HepG2 (cell line): Measurements from ENCODE around the gene C12orf43. TPM values are rescaled to one million over a fixed set of nuclear protein-coding genes. Genes with fewer than 3 reads are reported as not detected.

ENCODE experiments used
- CREB3 ChIP-seq: sonication (generic); formaldehyde crosslinking; IDR thresholded peaks from 2 replicates; pipeline ENCODE4 v1.5.0; 2020; ENCODE audit warnings: missing genetic modification reagents
- DDIT3 ChIP-seq: sonication (generic); formaldehyde crosslinking; IDR thresholded peaks from 2 replicates; pipeline ENCODE4 v1.4.0; 2020; ENCODE audit warnings: mild to moderate bottlenecking, missing genetic modification reagents
- DR1 ChIP-seq: sonication (generic); formaldehyde crosslinking; IDR thresholded peaks from 2 replicates; pipeline ENCODE4 v1.8.0; 2021; ENCODE audit warnings: mild to moderate bottlenecking, missing genetic modification reagents, inconsistent platforms
- DRAP1 ChIP-seq: IDR thresholded peaks from 2 replicates; pipeline ENCODE4 v1.6.1; 2016; ENCODE audit warnings: missing genetic modification reagents, missing compliant biosample characterization
- FOSL2 ChIP-seq: sonication (generic); formaldehyde crosslinking; IDR thresholded peaks from 2 replicates; pipeline ENCODE4 v1.4.0; 2020; ENCODE audit warnings: missing genetic modification reagents
- HNF1B ChIP-seq: sonication (generic); formaldehyde crosslinking; IDR thresholded peaks from 2 replicates; pipeline ENCODE4 v1.5.1; 2020; ENCODE audit warnings: mild to moderate bottlenecking, moderate library complexity, missing genetic modification reagents
- MED13 ChIP-seq: sonication (generic); formaldehyde crosslinking; IDR thresholded peaks from 2 replicates; pipeline ENCODE4 v1.5.0; 2020; ENCODE audit warnings: missing genetic modification reagents
- MXD1 ChIP-seq: sonication (generic); formaldehyde crosslinking; IDR thresholded peaks from 2 replicates; pipeline ENCODE4 v1.4.0; 2020; ENCODE audit warnings: mild to moderate bottlenecking, missing genetic modification reagents
- NFE2L1 ChIP-seq: sonication (generic); formaldehyde crosslinking; IDR thresholded peaks from 2 replicates; pipeline ENCODE4 v1.4.0; 2020; ENCODE audit warnings: missing genetic modification reagents, mild to moderate bottlenecking, borderline replicate concordance
- NR3C1 ChIP-seq: sonication (generic); formaldehyde crosslinking; IDR thresholded peaks from 2 replicates; pipeline ENCODE4 v1.4.0; 2020; ENCODE audit warnings: missing genetic modification reagents
- POLR2G ChIP-seq: fragments of 200-400 bp; formaldehyde crosslinking; IDR thresholded peaks from 2 replicates; pipeline ENCODE4 v1.6.1; 2018; ENCODE audit warnings: mild to moderate bottlenecking, low read depth, low read length, moderate library complexity
- PRDM10 ChIP-seq: sonication (generic); formaldehyde crosslinking; IDR thresholded peaks from 2 replicates; pipeline ENCODE4 v1.4.0; 2020; ENCODE audit warnings: low read depth, missing genetic modification reagents
- RFXANK ChIP-seq: IDR thresholded peaks from 2 replicates; pipeline ENCODE4 v1.6.1; 2016
- SAP130 ChIP-seq: IDR thresholded peaks from 2 replicates; pipeline ENCODE4 v1.6.1; 2016; ENCODE audit warnings: low read depth
- SNAI1 ChIP-seq: sonication (generic); formaldehyde crosslinking; IDR thresholded peaks from 2 replicates; pipeline ENCODE4 v1.5.0; 2020; ENCODE audit warnings: mild to moderate bottlenecking, missing genetic modification reagents, borderline replicate concordance
- SSRP1 ChIP-seq: IDR thresholded peaks from 2 replicates; pipeline ENCODE4 v1.6.1; 2016; ENCODE audit warnings: control low read depth
- TAF1 ChIP-seq: sonication (generic); formaldehyde crosslinking; IDR thresholded peaks from 2 replicates; pipeline ENCODE4 v1.4.0; 2020; ENCODE audit warnings: missing genetic modification reagents
- THAP7 ChIP-seq: sonication (generic); formaldehyde crosslinking; IDR thresholded peaks from 2 replicates; pipeline ENCODE4 v1.8.1; 2023; ENCODE audit warnings: mild to moderate bottlenecking, missing genetic modification reagents
- THYN1 ChIP-seq: sonication (generic); formaldehyde crosslinking; IDR thresholded peaks from 2 replicates; pipeline ENCODE4 v1.8.1; 2023; ENCODE audit warnings: low read depth, mild to moderate bottlenecking, moderate library complexity, missing genetic modification reagents, borderline replicate concordance
- ZNF292 ChIP-seq: sonication (generic); formaldehyde crosslinking; IDR thresholded peaks from 2 replicates; pipeline ENCODE4 v1.8.1; 2022; ENCODE audit warnings: mild to moderate bottlenecking, low read depth, missing genetic modification reagents, borderline replicate concordance
- ZNF326 ChIP-seq: sonication (generic); formaldehyde crosslinking; IDR thresholded peaks from 2 replicates; pipeline ENCODE4 v1.4.0; 2020; ENCODE audit warnings: missing genetic modification reagents, borderline replicate concordance
- ZNF432 ChIP-seq: sonication (generic); formaldehyde crosslinking; IDR thresholded peaks from 2 replicates; pipeline ENCODE4 v1.5.0; 2020; ENCODE audit warnings: missing genetic modification reagents, mild to moderate bottlenecking, borderline replicate concordance
- ZNF552 ChIP-seq: sonication (generic); formaldehyde crosslinking; IDR thresholded peaks from 2 replicates; pipeline ENCODE4 v1.9.0; 2022; ENCODE audit warnings: missing genetic modification reagents, mild to moderate bottlenecking, borderline replicate concordance
- polyA plus RNA-seq, 8 experiments: library from polyadenylated mRNA; depleted of rRNA in 3 of 8; stranded (reverse) in 7 of 8; unstranded in 1 of 8; fragments of >200 nt; fragmentation: Illumina TruSeq in 4 of 8; extraction: Trizol in 4 of 8; gene quantifications; 2 replicates each; pipeline versions ENCODE4 v1.2.1 to v1.2.3, GENCODE V29; 2011 to 2016; ENCODE audit warnings: low read depth in 4 of 8, missing spikeins in 1 of 8, mixed read lengths in 1 of 8; ENCODE audit not compliant: insufficient read depth in 1 of 8
- total RNA-seq, 5 experiments: library from RNA; depleted of rRNA; stranded (reverse); fragments of >200 nt; fragmentation: Illumina TruSeq; extraction: Trizol; gene quantifications; 2 replicates each; pipeline ENCODE4 v1.2.3, GENCODE V29; 2016; ENCODE audit warnings: low read depth in 1 of 5

Gene C12orf43
- total and polyA plus RNA-seq, 2 of the 13 experiments (the other 11 are each of a cell fraction or from before 2014, with no cell fraction given), result 7.9 to 11.1 TPM

GRCh38 chr12:120980800-120981368, 35.4 kb downstream of the C12orf43 start (continued):
- TF ChIP-seq DDIT3 (CRISPR knock-in tag), result no peak
- no peak for TF ChIP-seq THAP7 (CRISPR knock-in tag)
- no peak for TF ChIP-seq FOSL2
- TF ChIP-seq ZNF432 (CRISPR knock-in tag), result no peak
- TF ChIP-seq MXD1 (CRISPR knock-in tag), result no peak
- peak; percentile 95 for TF ChIP-seq DRAP1 (CRISPR knock-in tag)
- TF ChIP-seq MED13 (CRISPR knock-in tag), result no peak
- no peak for TF ChIP-seq DR1
- TF ChIP-seq SAP130 (CRISPR knock-in tag), result 0 out of 2 replicates have a peak, but pooled peaks have one; percentile 13
- no peak for TF ChIP-seq NFE2L1
- TF ChIP-seq TAF1, result peak; percentile 46
- TF ChIP-seq ZNF326 (CRISPR knock-in tag), result no peak
- no peak for TF ChIP-seq ZNF552
- TF ChIP-seq CREB3 (CRISPR knock-in tag), result no peak
- no peak for TF ChIP-seq NR3C1 (CRISPR knock-in tag)
- TF ChIP-seq SNAI1 (CRISPR knock-in tag), result no peak
- peak; percentile 66; the same call in 1 of the 2 replicates for TF ChIP-seq POLR2G
- TF ChIP-seq SSRP1 (CRISPR knock-in tag), result no peak
- no peak for TF ChIP-seq THYN1 (CRISPR knock-in tag)
- TF ChIP-seq HNF1B, result peak; percentile 70; the same call in 1 of the 2 replicates
- no peak for TF ChIP-seq RFXANK (CRISPR knock-in tag)
- TF ChIP-seq PRDM10 (CRISPR knock-in tag), result no peak
- peak; percentile 13; the same call in 1 of the 2 replicates for TF ChIP-seq ZNF292 (CRISPR knock-in tag)
